CD4-positive, alpha-beta memory T cell (primary cell): ENCODE data around the gene TRIM29. TPM values are rescaled to one million over a fixed set of nuclear protein-coding genes. Genes with fewer than 3 reads are reported as not detected.
"Not testable (repeated sequence)": the region's sequence is repeated elsewhere in the genome, so short reads cannot be mapped to it uniquely, and the experiment has no call there.

Experiments
- CTCF ChIA-PET: fragments of 350-600 bp; sonication (Branson Sonifier 250); formaldehyde crosslinking; loops from one replicate; lab custom pipeline; 2021; ENCODE audit warnings: inconsistent platforms; ENCODE audit not compliant: partially characterized antibody; lab: Charles Lee
- POLR2A ChIA-PET: fragments of 350-600 bp; sonication (Branson Sonifier 250); formaldehyde crosslinking; loops from one replicate; lab custom pipeline; 2021; ENCODE audit not compliant: partially characterized antibody; lab: Charles Lee
- DNase-seq, 5 donors: peaks; one replicate each; pipeline versions ENCODE4 v3.0.0 to v3.0.0-alpha.2; 2020 to 2022; ENCODE audit warnings: mixed read lengths in 1 of 5
- H3K27ac ChIP-seq: one replicate; pipeline ENCODE4 v1.7.0; 2013; ENCODE audit warnings: low read depth, low read length
- H3K27me3 ChIP-seq: 2 replicates; pipeline ENCODE4 v1.7.0; 2013; ENCODE audit warnings: mild to moderate bottlenecking, low read length, moderate library complexity; ENCODE audit not compliant: insufficient read depth
- H3K36me3 ChIP-seq: 2 replicates; pipeline ENCODE4 v1.7.0; 2013; ENCODE audit warnings: mild to moderate bottlenecking, low read length, moderate library complexity; ENCODE audit not compliant: insufficient read depth
- H3K4me1 ChIP-seq: 2 replicates; pipeline ENCODE4 v1.7.0; 2013; ENCODE audit warnings: mild to moderate bottlenecking, low read length, moderate library complexity; ENCODE audit not compliant: insufficient read depth
- H3K4me3 ChIP-seq, 2 donors: one replicate each; pipeline ENCODE4 v1.7.0; 2013; ENCODE audit warnings: low read length in 2 of 2, mild to moderate bottlenecking in 1 of 2
- H3K9me3 ChIP-seq, 2 donors: one replicate each; pipeline ENCODE4 v1.7.0; 2013; ENCODE audit warnings: low read length in 2 of 2, control low read depth in 1 of 2; ENCODE audit not compliant: control insufficient read depth in 1 of 2
- H3K27ac Mint-ChIP-seq, 7 donors: one replicate each; pipeline ENCODE4 v1.8.0; 2020 to 2021; ENCODE audit warnings: mixed read lengths in 7 of 7, mild to moderate bottlenecking in 6 of 7, inconsistent platforms in 3 of 7, moderate library complexity in 3 of 7
- H3K27me3 Mint-ChIP-seq, 2 donors: one replicate each; pipeline ENCODE4 v1.8.0; 2020 to 2021; ENCODE audit warnings: mixed read lengths in 2 of 2
- H3K36me3 Mint-ChIP-seq, 2 donors: one replicate each; pipeline ENCODE4 v1.8.0; 2020 to 2021; ENCODE audit warnings: mixed read lengths in 2 of 2, inconsistent platforms in 1 of 2, mild to moderate bottlenecking in 1 of 2
- H3K4me1 Mint-ChIP-seq, 4 donors: one replicate each; pipeline ENCODE4 v1.8.0; 2020 to 2021; ENCODE audit warnings: mixed read lengths in 4 of 4, mild to moderate bottlenecking in 1 of 4
- H3K4me3 Mint-ChIP-seq, 8 donors: one replicate each; pipeline ENCODE4 v1.8.0; 2020 to 2021; ENCODE audit warnings: mixed read lengths in 8 of 8, mild to moderate bottlenecking in 7 of 8, moderate library complexity in 6 of 8, inconsistent platforms in 3 of 8
- H3K9me3 Mint-ChIP-seq, 8 donors: one replicate each; pipeline ENCODE4 v1.8.0; 2020 to 2021; ENCODE audit warnings: mixed read lengths in 8 of 8, mild to moderate bottlenecking in 5 of 8, inconsistent platforms in 3 of 8, moderate library complexity in 1 of 8
- intact Hi-C: fragments of 100-400 bp; cut with micrococcal nuclease; formaldehyde crosslinking; loops from one replicate; pipeline ENCODE4 v1.15.1; 2023
- polyA plus RNA-seq, 2 donors: library from polyadenylated mRNA; unstranded; fragments of 300-500 nt; fragmentation: Illumina TruSeq; gene quantifications; one replicate each; pipeline ENCODE4 v1.2.3, GENCODE V29; 2021
- total RNA-seq, 2 experiments: library from RNA; stranded (reverse); gene quantifications; one replicate each; pipeline ENCODE4 v1.2.3, GENCODE V29; 2021

Gene TRIM29
- total and polyA plus RNA-seq, 4 experiments from 2014 or later, result not detected

GRCh38 chr11:120183701-120184141 lies 45.8 kb upstream of the TRIM29 start:
- DNase-seq, result no peak
- Mint-ChIP-seq H3K36me3 (no peaks in the 10 kb centered on the region), H3K27ac (no peak overlapping the region), H3K4me3 (no peak overlapping the region), H3K4me1 (no peaks in the 10 kb centered on the region), H3K9me3 (no peaks in the 10 kb centered on the region), H3K27me3 (peaks cover 14 to 30% of the 10 kb centered on the region in 2 donors)
- Histone ChIP-seq H3K27me3 (no peaks in the 10 kb centered on the region), H3K36me3 (no peaks in the 10 kb centered on the region), H3K4me3 (no peak overlapping the region), H3K4me1 (no peaks in the 10 kb centered on the region), H3K9me3 (no peaks in the 10 kb centered on the region), H3K27ac (no peak overlapping the region)
- intact Hi-C loops, result no loop called here
- POLR2A ChIA-PET, result no interaction called here
- CTCF ChIA-PET, result no interaction called here

GRCh38 chr11:120182790-120183491 lies 45.0 kb upstream of the TRIM29 start:
- no peak overlapping the region for H3K27ac Mint-ChIP-seq
- intact Hi-C loops, result no loop called here
- H3K4me3 ChIP-seq, result no peak overlapping the region
- no peaks in the 10 kb centered on the region for H3K36me3 Mint-ChIP-seq
- no peaks in the 10 kb centered on the region for H3K4me1 Mint-ChIP-seq
- no peak overlapping the region for H3K27ac ChIP-seq
- H3K36me3 ChIP-seq, result no peaks in the 10 kb centered on the region
- no peak overlapping the region for H3K4me3 Mint-ChIP-seq
- no peaks in the 10 kb centered on the region for H3K9me3 Mint-ChIP-seq
- no peaks in the 10 kb centered on the region for H3K27me3 ChIP-seq
- no peaks in the 10 kb centered on the region for H3K4me1 ChIP-seq
- H3K9me3 ChIP-seq, result no peaks in the 10 kb centered on the region
- CTCF ChIA-PET, result no interaction called here
- POLR2A ChIA-PET, result no interaction called here
- H3K27me3 Mint-ChIP-seq, result peaks cover 14 to 26% of the 10 kb centered on the region in 2 donors
- DNase-seq, result no peak

- no peaks in the 10 kb centered on the region for H3K36me3 Mint-ChIP-seq
- Histone ChIP-seq H3K9me3 (no peaks in the 10 kb centered on the region), H3K36me3 (no peaks in the 10 kb centered on the region), H3K4me3 (no peak overlapping the region), H3K27ac (no peak overlapping the region), H3K27me3 (no peaks in the 10 kb centered on the region), H3K4me1 (no peaks in the 10 kb centered on the region)
- no peak for DNase-seq
- peaks cover 14 to 25% of the 10 kb centered on the region in 2 donors for H3K27me3 Mint-ChIP-seq
- no peak overlapping the region for H3K27ac Mint-ChIP-seq
- no peak overlapping the region for H3K4me3 Mint-ChIP-seq
- ChIA-PET POLR2A (no interaction called here), CTCF (no interaction called here)
- intact Hi-C loops, result no loop called here
- no peaks in the 10 kb centered on the region for H3K4me1 Mint-ChIP-seq
- H3K9me3 Mint-ChIP-seq, result no peaks in the 10 kb centered on the region
Observed at GRCh38 chr11:120182372-120182771, 44.5 kb upstream of the TRIM29 start.

- no peak for DNase-seq
- H3K27ac ChIP-seq, result no peak overlapping the region
- H3K27me3 ChIP-seq, result no peaks in the 10 kb centered on the region
- H3K36me3 Mint-ChIP-seq, result no peaks in the 10 kb centered on the region
- intact Hi-C loops, result no loop called here
- no peak overlapping the region for H3K4me3 ChIP-seq
- no peaks in the 10 kb centered on the region for H3K36me3 ChIP-seq
- H3K4me1 ChIP-seq, result no peaks in the 10 kb centered on the region
- no peaks in the 10 kb centered on the region for H3K4me1 Mint-ChIP-seq
- ChIA-PET CTCF (no interaction called here), POLR2A (no interaction called here)
- H3K4me3 Mint-ChIP-seq, result no peak overlapping the region
- no peaks in the 10 kb centered on the region for H3K9me3 ChIP-seq
- no peaks in the 10 kb centered on the region for H3K9me3 Mint-ChIP-seq
- H3K27ac Mint-ChIP-seq, result no peak overlapping the region
- H3K27me3 Mint-ChIP-seq, result peaks cover 10 to 18% of the 10 kb centered on the region in 2 donors
Observed at GRCh38 chr11:120181376-120181975, 43.6 kb upstream of the TRIM29 start.

GRCh38 chr11:120180551-120181232 lies 42.8 kb upstream of the TRIM29 start:
- H3K9me3 ChIP-seq, result no peaks in the 10 kb centered on the region

GRCh38 chr11:120180063-120180462 lies 42.1 kb upstream of the TRIM29 start:
- H3K9me3 ChIP-seq, H3K9me3 Mint-ChIP-seq, POLR2A ChIA-PET, H3K36me3 Mint-ChIP-seq, intact Hi-C loops, H3K4me1 ChIP-seq, H3K27ac ChIP-seq, H3K4me1 Mint-ChIP-seq, H3K27ac Mint-ChIP-seq, H3K36me3 ChIP-seq, H3K27me3 ChIP-seq, DNase-seq, H3K4me3 ChIP-seq, H3K4me3 Mint-ChIP-seq: not testable (repeated sequence)
- CTCF ChIA-PET, result interaction anchor here (1.4 kb wide), 1 partner anchor 9 kb away, joined by 3 read pairs; no protein-coding TSS in a partner anchor
- H3K27me3 Mint-ChIP-seq, result peaks cover 5 to 12% of the 10 kb centered on the region in 2 donors

More at GRCh38 chr11:120180551-120181232, 42.8 kb upstream of the TRIM29 start:
- H3K4me3 Mint-ChIP-seq, result no peak overlapping the region
- Histone ChIP-seq H3K4me3 (no peak overlapping the region), H3K27me3 (no peaks in the 10 kb centered on the region), H3K4me1 (no peaks in the 10 kb centered on the region), H3K27ac (no peak overlapping the region), H3K36me3 (no peaks in the 10 kb centered on the region)
- no peaks in the 10 kb centered on the region for H3K4me1 Mint-ChIP-seq
- H3K27me3 Mint-ChIP-seq, result peaks cover 7 to 12% of the 10 kb centered on the region in 2 donors
- ChIA-PET POLR2A (no interaction called here), CTCF (no interaction called here)
- no peak for DNase-seq
- no peaks in the 10 kb centered on the region for H3K9me3 Mint-ChIP-seq
- H3K27ac Mint-ChIP-seq, result no peak overlapping the region
- no peaks in the 10 kb centered on the region for H3K36me3 Mint-ChIP-seq
- intact Hi-C loops, result no loop called here

GRCh38 chr11:120179057-120179672 lies 41.3 kb upstream of the TRIM29 start:
- Histone ChIP-seq H3K27me3 (no peaks in the 10 kb centered on the region), H3K27ac (no peak overlapping the region), H3K4me1 (no peaks in the 10 kb centered on the region), H3K36me3 (no peaks in the 10 kb centered on the region), H3K4me3 (no peak overlapping the region), H3K9me3 (no peaks in the 10 kb centered on the region)
- intact Hi-C loops, result no loop called here
- no peak for DNase-seq
- H3K27ac Mint-ChIP-seq, result no peak overlapping the region
- POLR2A ChIA-PET, result no interaction called here
- H3K9me3 Mint-ChIP-seq, result no peaks in the 10 kb centered on the region
- H3K36me3 Mint-ChIP-seq, result no peaks in the 10 kb centered on the region
- CTCF ChIA-PET, result interaction anchor here (1.4 to 2.6 kb wide), 2 partner anchors 8 to 51 kb away, joined by 3 to 12 read pairs; no protein-coding TSS in a partner anchor
- H3K27me3 Mint-ChIP-seq, result peaks cover 6 to 17% of the 10 kb centered on the region in 2 donors
- no peak overlapping the region for H3K4me3 Mint-ChIP-seq
- no peaks in the 10 kb centered on the region for H3K4me1 Mint-ChIP-seq
